ENCODE measurements around the gene BNIP3.
A peak's percentile ranks its signal among the peaks of the same experiment; 100 is the strongest.

The BNIP3 gene

DNA sequence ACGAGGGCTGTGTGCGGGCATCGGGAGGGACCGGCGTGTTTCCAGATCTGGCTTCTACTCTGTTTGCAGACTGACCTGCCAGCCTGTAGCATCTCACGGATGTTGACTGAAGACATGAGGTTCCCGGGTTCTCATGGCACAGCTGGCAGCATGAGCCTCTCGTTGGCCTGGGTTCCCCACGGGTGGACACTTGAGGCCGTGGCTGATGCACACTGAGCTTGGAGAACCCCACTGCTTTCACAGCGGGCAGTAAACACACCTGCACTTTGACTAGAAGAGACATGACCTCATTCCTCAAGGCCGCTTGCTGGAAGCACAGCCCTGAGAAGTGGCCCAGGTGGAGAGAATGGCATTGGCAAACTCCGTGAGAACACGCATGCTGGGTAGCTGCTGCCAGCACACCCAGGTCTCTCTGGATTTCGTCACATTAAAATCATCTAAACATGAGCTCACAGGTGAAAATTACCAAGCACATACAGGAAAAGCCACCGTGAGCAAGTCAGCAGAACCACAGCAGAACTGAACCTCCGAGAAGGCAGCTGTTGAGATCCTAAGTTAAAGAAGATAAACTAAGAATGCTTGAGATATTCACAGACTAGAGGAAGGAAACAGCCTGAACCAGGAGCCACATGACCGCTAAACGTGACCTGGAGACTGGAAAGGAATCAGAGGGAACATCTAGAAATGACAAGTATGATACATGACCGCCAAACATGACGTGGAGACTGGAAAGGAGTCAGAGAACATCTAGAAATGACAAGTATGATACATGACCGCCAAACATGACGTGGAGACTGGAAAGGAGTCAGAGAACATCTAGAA is 32.5 kb downstream of the BNIP3 start:
- DNase-seq, result no peak

DNA sequence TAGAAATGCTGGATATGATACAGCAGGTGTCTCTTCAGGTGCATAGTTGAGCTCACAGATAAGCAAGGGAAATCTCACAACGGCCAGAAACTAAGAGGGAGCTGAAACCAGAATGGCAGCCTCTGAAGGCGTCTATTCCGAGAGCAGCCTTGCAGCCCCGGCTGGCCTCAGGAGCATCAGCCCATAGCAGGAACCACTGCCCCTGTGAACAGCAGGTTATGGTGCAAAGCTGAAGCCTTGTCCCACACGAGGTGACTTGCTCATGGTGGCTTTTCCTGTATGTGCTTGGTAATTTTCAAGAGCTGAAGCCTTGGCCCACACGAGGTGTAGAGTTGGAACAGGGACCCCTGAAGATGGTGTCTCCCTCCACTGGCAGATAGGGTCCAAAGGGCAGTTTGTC is 33.2 kb downstream of the BNIP3 start:
- DNase-seq, result no peak

DNA sequence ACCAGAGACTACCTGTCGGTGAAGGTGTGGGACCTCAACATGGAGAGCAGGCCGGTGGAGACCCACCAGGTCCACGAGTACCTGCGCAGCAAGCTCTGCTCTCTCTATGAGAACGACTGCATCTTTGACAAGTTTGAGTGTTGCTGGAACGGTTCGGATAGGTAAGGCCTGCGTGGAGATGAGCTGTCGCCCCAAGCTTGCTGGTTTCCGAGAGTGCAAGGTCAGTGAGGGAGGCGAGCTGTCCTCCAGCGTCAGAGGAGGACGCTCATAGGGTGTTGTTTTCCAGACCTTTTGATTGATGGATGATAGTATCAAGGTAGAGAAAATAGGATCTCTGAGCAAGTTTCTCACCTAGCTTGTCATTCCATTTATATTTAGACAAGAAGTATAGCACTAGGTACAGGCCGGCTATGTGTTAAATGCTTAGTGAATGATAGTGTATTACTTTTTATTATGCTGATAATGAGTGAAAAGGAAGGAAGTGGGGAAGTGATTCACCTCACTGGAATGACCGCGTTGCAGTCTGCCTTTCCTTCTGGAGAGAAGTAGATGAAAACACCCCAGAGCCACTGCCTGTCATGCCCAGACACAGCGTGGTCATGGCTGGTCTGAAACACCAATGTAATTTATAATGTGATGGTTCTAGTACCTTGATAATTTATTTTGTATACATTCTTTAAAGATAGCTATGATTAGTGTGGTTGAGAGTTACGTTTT is 33.9 kb downstream of the BNIP3 start:
- DNase-seq, result no peak

DNA sequence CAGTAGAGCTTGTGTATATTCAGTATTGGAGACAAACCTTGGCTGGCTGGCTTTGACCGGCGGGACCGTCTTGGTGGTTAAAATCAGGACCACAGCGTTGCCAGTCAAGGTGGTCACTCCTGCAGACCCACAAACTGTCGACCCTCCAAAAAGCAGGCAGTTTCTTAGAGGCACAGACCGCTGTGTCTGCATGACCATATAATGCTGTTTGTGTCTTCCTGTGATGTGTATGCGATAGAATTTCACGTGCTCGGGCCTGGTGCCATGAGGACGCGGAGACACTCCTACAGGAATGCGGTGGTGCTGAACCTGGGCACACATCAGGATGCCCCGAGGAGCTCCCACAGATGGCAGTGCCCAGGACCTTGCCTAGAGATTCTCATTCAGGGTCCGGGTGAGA is 34.8 kb downstream of the BNIP3 start:
- DNase-seq, result no peak

DNA sequence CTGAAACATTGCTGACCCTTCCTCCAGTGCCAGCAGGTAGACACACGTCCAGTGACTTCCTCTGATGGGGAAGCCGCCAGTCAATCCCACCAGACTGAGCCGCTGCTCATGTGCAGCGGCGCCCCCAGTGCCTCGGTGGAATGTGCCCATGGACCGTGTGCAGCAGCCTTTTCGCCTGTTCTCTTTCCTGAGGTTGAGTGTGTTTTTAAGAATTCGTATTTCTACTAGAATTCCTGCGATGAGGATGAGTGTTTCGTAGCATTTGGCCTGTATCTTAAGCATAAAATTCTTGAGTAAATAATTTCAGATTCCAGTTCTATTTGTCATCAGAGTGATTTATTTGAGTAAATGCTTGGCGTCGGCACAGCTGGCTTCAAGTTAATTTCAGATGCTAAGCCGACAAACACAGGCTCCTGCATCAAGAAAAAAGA is 35.4 kb downstream of the BNIP3 start:
- DNase-seq, result peak; percentile 74

DNA sequence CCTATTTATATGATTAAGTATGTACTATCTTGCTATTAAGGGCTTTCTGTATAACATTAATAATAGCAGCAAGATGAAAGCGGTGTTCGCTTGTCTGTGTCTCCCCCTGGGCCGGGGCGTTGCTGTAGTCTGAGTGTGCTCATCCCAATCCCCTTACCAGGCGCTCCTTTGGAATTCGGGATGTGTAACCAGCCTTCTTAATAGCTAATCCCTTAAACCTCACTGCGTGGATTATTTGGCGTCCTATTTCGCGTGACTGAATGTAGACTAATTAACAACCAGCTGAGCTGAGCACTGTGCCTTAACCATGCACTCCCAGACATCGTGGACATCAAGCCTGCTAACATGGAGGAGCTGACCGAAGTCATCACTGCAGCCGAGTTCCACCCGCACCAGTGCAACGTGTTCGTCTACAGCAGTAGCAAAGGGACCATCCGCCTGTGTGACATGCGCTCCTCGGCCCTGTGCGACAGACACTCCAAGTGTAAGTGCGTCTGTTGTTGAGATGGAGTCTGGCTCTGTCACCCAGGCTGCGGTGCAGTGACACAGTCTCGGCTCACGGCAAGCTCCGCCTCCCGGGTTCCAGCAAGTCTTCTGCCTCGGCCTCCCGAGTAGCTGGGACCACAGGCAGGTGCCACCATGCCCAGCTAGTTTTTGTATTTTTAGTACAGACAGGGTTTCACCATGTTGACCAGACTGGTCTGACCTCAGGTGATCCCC is 36.6 kb downstream of the BNIP3 start:
- no peak for DNase-seq

DNA sequence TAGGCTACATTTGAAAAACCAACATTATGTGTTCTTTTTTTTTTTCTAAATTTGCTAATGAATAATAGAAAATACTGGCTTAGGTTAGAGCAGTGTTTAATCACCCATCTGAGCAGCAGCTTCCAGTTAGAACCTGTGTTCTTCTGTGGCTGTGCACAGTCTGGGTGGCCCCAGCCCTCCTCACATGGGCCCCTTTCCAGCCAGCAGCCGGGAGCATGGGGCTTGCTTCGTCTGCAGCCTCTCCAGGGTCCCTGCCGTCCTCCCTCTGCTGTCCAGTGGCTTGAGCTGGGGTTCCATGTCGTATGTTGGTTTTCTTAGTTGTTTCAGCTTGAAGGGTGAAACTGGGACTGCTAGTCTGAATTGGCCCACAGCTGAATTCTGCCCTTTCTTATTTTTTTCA is 37.3 kb downstream of the BNIP3 start:
- DNase-seq, result no peak

DNA sequence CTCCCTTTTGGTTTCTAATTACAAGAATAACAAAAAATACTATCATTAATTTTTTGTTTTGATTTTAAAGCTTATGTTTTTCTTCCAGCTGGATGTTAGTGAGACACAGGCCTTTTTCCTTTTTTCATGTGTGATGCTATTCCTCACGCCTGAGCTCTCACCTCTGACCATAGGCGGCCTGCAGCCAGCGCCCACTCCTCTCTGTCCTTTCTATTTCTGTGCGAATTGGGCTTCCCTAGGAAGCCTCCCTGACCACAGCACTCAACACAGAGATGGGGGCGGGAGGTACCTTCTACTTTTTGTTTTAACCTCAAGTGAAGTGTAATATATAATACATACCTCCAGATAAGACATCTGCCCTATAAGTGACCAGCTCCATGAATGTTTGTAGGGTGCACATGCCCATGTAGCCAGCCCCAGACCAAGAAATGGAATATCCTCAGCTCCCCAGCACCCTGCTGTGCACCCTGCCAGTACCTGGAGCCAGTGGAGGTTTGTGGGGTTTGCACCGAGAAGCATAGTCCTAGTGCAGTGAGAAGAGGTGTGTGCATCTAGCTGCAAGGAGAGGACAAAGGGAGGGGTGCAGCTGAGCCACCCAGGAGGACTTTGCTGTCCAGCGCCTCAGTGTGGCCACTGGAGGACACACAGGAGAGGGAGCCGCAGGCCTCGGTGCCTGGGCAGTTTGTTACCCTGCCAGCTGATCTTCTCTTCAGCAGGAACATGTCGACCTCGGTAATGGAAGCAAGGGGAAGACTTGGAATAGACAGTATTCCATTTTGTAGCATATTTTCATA is 38.5 kb downstream of the BNIP3 start:
- no peak for DNase-seq

DNA sequence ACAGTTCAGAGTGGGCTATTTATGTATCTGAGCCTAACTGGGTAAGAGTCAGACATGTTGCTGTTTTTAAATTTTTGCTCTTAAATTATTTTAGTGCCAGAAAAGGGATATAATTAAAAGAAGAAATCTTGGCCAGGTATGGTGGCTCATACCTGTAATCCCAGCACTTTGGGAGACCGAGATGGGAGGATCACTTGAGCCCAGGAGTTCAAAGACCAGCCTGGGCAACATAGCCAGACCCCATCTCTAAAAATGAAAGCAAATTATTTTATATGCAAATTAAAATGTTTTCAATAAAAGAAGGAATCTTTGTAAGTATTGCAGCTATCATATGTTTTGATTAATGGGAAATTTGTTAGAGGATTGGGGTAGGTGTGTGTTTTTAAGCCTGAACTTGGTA is 39.3 kb downstream of the BNIP3 start:
- no peak for DNase-seq

DNA sequence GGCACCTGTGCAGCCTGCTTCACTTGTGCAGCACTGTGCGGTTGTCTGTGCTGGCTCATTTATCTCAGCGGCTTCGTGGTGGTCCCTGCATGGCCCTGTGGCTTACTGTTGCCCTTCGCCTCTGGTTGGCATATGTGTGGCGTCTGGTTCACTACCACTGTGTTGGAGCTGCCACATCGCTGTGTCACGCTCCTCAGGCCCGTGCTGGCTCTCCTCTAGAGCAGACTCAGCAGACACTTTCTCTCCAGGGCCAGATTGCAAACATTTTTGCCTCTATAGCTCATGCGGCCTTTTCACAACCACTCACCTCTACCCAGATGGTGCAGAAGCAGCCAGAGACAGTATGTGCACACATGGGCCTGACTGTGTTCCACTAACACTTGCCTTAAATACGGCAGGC is 43.0 kb downstream of the BNIP3 start:
- no peak for DNase-seq

DNA sequence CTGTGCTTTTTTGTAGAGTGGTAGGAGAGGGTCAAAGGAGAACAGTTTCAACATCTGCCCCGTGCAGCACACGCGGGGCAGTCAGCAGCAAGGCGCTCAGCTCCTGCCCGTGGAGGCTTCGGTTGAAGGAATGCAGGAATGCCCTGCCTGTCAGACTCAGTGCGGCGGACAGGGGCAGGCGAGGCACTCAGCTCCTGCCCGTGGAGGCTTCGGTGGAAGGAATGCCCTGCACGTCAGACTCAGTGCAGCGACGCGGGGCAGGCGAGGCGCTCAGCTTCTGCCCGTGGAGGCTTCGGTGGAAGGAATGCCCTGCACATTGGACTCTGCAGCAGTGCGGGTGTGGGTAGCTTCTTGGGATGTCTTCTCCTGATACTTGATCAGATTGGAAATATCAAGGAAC is 43.9 kb downstream of the BNIP3 start:
- no peak for DNase-seq

DNA sequence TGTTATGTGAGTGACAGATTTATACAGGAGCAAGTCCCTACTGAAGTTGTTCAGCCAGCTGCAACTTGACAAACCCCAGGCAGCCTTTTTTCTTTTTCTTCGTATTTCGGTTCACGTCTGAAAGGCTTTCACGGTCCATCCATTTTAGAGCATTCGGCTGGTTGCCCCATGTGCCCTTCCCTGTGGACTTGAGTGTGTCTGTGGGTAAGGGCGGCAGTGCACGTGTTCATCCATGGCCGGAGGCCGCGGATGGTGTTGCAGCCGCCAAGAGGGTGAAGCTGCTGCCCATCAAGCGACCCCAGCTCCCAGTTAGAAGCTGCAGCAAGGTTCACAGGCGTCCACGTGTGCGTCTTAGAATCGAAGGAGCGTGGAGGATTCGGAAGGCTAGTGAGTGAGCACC is 45.0 kb downstream of the BNIP3 start:
- no peak for DNase-seq

DNA sequence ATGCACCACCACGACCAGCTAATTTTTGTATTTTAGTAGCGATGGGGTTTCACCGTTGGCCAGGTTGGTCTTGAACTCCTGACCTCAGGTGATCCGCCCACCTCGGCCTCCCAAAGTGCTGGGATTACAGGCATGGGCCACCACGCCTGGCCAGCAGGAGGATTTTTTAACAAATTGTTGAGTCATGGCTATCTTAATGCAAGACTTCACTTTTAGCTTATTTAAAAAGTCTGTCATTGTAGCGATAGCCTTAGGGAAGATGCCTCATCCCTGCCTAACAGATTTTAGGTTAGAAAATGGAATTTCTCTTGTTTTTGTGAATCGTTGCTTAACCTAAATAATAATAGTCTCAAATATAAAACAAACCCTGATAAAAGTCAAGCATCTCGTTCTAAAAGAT is 45.4 kb downstream of the BNIP3 start:
- DNase-seq, result no peak

DNA sequence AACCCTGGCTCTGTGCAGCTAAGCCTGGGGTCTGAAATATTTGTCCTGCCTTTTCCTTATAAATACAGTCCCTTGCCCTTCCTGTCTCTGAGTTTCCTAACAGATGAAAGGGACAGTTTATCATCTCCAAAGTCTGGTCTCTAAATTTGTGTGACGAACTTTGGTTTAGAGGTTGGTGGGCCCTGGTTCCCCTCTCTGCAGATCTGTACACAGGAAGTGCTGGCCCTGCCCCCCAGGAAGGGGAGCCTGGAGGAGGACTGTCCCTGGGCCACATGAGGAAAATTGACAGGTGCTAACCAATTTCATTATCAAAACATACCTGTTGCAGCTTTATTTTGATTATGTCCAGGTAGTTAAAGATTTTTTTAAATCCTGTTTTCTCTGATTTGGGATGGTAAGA is 46.5 kb downstream of the BNIP3 start:
- no peak for DNase-seq

DNA sequence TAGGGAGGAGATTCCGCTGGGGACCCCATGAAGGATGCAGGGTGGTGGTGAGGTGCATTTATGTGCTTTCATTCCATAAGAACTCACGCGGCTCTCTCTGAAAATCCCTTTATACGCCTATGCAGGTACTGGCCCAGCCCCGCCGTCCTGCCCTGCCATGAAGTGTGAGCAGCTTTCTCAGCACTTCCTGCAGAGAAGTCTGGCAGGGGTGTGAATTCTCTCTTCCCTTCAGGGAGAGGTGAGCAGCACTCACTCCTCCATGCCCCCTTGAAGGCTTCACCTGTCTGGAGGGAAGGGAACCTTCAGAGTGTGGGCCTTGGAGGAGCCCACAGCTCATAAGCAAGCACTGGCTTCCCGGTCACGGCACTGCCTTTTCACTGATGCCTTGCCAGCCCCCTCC is 47.0 kb downstream of the BNIP3 start:
- no peak for DNase-seq

DNA sequence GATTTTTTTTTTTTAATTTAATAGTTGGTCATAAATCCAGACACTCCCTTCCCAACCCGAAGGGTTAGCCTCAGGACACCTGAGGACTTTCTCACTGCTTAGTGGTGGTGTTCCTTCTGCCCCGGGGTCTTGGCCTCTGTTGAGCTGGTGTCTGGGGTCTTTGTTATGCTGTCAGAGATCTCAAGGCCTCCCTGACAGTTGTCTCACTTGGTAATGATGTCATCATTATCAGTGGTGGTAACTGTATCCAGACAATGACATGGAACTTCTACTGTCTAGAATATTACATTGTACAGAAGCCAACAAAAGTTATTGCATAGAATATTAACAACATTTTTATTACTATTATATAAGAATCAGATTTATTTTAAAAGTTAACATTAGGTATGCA is 48.0 kb downstream of the BNIP3 start:
- DNase-seq, result no peak

DNA sequence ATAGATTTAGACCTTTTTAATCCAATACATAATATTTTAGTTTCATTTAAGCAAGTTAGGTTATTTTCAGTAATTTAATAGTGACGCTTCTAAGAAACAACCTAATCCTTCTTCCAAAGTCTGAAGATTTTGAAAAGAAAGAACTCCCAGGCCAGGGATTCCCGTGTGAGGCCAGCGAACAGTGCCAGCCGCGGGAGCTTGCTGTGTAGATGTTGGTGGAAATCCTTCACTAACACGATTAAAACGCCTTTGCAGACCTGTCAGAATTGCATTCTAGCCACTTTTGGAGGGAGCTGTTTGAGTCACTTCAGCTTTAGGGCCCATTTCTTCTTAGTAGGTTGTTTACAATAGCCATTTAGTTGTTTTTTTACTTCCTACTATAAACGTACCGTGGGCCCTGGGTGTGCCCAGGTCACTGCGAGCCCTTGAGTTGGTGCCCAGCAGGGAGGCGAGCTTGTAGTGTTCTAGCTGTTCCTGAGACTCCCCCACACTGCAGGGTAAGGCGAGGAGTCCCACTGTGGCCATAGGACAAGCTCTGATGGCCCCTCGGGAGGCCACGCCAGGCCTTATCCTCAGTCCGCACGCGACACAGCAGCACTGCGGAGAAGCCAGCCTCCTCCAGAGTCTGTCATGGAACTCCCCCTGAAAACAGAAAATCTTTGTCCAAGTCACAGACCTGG is 48.6 kb downstream of the BNIP3 start:
- DNase-seq, result no peak

DNA sequence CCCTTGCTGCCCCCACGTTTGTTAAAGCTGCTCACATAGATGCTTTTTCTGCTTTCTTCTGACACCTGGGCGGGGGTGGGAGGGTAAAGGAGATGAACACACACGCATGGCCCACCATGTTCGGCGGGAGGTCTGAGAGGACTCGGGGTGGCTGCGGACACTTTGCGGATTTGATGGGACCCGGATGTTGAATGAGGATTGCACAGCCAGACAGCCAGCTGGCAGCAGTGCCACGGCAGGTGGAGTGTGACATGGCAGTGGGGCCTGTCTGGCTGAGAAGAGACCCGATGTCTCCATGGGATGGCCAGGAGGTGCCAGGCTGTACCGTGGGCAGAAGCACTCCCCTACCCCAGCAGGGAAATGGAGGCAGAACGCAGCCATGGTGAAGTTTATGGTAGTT is 49.7 kb downstream of the BNIP3 start:
- no peak for DNase-seq

DNA sequence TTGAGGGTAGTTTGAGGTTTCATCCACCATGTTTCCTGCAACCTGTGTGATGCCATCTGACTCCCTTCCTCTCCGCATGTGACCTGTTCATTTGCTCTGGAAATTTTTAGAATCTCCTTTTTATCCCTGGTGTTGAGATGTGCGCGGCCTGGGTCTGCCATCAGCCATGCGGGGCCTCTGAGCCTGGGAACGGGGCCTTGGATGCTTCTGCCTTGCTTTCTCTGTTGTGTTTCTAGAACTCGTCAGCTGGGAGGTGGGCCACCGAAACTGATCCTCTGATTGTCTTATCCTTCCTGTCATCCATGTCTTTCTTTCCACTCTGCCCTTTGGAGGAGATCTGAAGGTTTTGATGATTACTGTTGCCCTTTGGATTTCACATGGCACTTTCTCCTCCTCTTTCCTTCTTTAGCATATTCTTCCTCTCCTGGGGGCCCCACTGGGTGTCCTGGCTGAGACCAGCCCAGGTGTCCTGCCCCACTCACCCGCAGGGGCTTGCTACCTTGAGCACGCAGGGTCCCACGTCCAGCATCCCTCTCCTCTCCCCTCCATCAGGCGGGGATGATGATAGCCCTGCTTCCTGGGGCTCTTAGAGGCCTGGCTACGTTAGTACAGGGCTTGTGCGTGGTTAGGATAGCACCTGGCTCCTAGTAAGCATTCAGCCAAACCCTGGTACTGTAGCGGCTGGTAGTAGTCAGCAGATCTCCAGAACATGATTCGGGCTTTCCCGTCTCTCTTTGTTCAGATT is 51.0 kb downstream of the BNIP3 start:
- no peak for DNase-seq

DNA sequence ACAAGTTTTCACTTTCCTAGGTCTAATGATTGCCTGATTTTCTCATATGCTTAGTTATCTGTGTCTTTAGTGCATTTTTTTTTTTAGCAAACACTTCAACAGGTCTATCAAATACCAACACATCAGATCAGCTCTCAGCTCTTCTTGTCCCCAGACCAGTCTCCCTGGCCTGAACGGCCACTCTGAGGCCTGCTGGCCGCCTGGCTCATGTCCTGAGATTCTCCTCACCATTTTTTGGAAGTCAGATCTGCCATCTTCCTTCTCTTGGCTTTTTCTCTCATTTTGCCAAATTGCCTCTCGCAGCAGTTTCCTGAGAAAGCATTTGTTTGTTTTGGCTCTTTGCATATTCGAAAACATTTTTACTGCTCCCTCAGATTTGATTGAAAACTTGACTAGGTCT is 51.6 kb downstream of the BNIP3 start:
- no peak for DNase-seq

DNA sequence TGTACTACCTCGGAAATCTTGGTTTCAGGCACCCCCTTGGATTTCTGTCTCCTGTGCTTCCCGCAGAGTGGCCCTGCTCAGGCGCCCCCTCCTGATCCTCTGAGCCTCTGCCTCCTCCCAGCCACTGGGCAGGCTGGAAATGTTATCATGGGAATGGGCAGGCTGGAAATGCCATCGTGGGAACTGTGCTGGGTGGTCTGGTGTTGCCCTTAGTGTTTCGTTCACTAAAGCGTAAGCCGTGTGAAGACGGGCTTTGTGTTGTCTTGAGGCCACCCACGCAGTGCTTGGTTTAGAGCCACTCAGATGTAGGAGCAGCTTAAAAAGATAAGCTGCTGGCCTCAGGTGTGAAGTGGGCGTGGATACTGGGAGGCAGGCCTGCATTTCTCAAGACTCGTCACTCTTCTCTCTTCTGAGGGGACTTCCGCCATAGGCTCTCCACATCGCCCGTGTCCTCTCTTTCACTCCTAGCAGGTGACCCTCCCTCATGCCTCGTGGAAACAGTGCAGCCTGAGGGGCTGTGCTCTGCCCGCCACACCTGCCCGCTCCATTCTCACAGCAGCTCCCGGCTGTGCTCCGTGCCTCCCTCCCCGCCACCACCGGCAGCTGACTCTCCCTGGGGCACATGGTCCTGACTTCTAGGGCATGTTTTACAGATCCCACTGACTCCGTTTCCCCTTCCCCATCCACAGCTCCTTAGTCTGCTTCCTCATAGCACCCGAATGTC is 52.4 kb downstream of the BNIP3 start:
- DNase-seq, result no peak
